Measurements from ENCODE around the gene PTGS1.
"Not testable (repeated sequence)": the region's sequence is repeated elsewhere in the genome, so short reads cannot be mapped to it uniquely, and the experiment has no call there.

PTGS1 gene

GRCh38 chr9:122402403-122402871, 31.6 kb downstream of the PTGS1 start:
- peak; percentile 62 for DNase-seq

GRCh38 chr9:122402874-122403273, 32.0 kb downstream of the PTGS1 start:
- no peak for DNase-seq

GRCh38 chr9:122403381-122404000, 32.7 kb downstream of the PTGS1 start:
- no peak for DNase-seq

GRCh38 chr9:122405304-122406069, 34.7 kb downstream of the PTGS1 start:
- DNase-seq: not testable (repeated sequence)

- no peak for DNase-seq
These were observed 35.5 kb downstream of the PTGS1 start for GRCh38 chr9:122406070-122406890.

- DNase-seq: not testable (repeated sequence)
These were observed 43.3 kb downstream of the PTGS1 start for GRCh38 chr9:122414108-122414507.

GRCh38 chr9:122418016-122418415, 47.2 kb downstream of the PTGS1 start:
- DNase-seq: no peak

GRCh38 chr9:122420315-122420714, 49.5 kb downstream of the PTGS1 start:
- DNase-seq: no peak

- no peak for DNase-seq
These were observed 54.3 kb downstream of the PTGS1 start for GRCh38 chr9:122425087-122425486.

- DNase-seq: no peak
These were observed 55.9 kb downstream of the PTGS1 start for GRCh38 chr9:122426723-122427122.

GRCh38 chr9:122442568-122442967, 71.7 kb downstream of the PTGS1 start:
- DNase-seq: no peak

- no peak for DNase-seq
These were observed 73.4 kb downstream of the PTGS1 start for GRCh38 chr9:122444041-122444733.
